Ishikawa (cell line): ENCODE results near the gene SLC4A3.
A peak's percentile ranks its signal among the peaks of the same experiment; 100 is the strongest.

Source experiments
- CEBPB ChIP-seq: IDR thresholded peaks from 2 replicates; pipeline ENCODE4 v1.6.1; 2012
- CREB1 ChIP-seq: IDR thresholded peaks from 2 replicates; pipeline ENCODE4 v1.6.1; 2012; ENCODE audit warnings: low read depth
- EGR1 ChIP-seq: IDR thresholded peaks from 2 replicates; pipeline ENCODE4 v1.6.1; 2012
- EP300 ChIP-seq: IDR thresholded peaks from 2 replicates; pipeline ENCODE4 v1.6.1; 2012; ENCODE audit warnings: borderline replicate concordance
- FOXM1 ChIP-seq: IDR thresholded peaks from 2 replicates; pipeline ENCODE4 v1.6.1; 2012; ENCODE audit warnings: low read depth, borderline replicate concordance
- MAX ChIP-seq: IDR thresholded peaks from 2 replicates; pipeline ENCODE4 v1.6.1; 2012
- NFIC ChIP-seq: IDR thresholded peaks from 2 replicates; pipeline ENCODE4 v1.6.1; 2012
- RAD21 ChIP-seq: IDR thresholded peaks from 2 replicates; pipeline ENCODE4 v1.6.1; 2012; ENCODE audit warnings: low read depth
- TAF1 ChIP-seq: IDR thresholded peaks from 2 replicates; pipeline ENCODE4 v1.6.1; 2012; ENCODE audit warnings: low read depth, mild to moderate bottlenecking
- TCF12 ChIP-seq: IDR thresholded peaks from 2 replicates; pipeline ENCODE4 v1.6.1; 2012; ENCODE audit warnings: low read depth
- TEAD4 ChIP-seq: IDR thresholded peaks from 2 replicates; pipeline ENCODE4 v1.6.1; 2012
- USF1 ChIP-seq: IDR thresholded peaks from 2 replicates; pipeline ENCODE4 v1.6.1; 2012
- YY1 ChIP-seq: IDR thresholded peaks from 2 replicates; pipeline ENCODE4 v1.6.1; 2012; ENCODE audit warnings: low read depth
- ZBTB7A ChIP-seq: IDR thresholded peaks from 2 replicates; pipeline ENCODE4 v1.6.1; 2012; ENCODE audit warnings: low read depth
- TF ChIP-seq, protein P1 (sequence below): IDR thresholded peaks from 2 replicates; pipeline ENCODE4 v1.6.1; 2012; ENCODE audit warnings: low read depth, mild to moderate bottlenecking

SLC4A3 gene

DNA sequence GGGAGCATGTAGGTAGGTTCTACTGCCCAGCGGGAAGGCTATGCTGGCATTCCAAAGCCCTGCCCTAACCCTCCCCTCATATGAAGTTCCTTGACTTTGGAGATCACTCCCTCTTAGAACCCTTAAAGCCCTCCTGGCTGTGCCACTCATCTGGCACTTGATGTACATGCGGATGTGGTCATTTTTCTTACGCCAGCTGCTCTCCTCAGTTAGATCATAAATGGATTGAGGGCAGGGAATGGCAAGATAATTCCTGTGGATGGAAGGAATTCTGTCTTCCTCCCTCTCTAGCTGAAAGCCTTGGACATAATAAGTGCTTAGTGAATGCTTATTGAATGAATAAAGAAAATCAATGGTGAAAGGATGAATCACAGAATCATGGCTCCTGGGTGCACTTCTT lies 51.6 kb downstream of the SLC4A3 start:
- TF ChIP-seq TCF12 (no peak), FOXM1 (no peak)

- no peak for TF ChIP-seq TCF12
These were observed 52.1 kb downstream of the SLC4A3 start for GRCh38 chr2:219679571-219679970.

DNA sequence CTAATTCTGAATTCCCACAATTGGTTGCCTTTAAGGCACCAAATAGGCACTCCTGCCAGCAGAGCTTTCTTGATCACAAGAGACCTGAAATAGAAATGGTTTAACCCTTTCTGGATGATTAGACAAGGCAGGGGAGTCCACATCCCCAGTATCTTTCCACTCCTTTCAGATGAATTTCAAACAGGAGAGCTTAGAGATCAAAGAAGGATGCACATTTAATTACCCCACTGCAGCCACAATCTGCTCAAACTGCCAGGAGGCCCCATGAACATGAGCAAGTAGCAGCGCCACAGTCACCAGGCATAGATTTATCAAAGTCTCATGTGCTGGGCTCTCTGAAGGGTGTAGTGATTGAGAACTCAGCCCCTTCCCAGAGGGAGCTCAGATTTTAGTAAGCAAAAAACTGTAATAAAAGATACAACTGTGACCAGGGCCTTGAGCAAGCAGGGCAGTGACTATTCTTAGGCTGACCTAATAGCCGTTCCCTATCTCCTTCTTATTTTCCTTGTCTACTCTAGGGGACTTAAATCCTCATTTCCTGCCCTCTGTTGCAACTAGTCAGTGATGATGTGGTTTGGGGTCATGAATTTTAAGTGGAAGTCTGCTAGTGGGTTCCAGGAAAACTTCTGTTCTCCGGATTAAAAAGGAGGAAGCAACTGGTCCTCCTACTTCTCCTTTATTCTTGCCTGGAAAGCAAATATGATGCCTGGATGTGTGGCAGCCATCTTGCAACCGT lies 53.7 kb downstream of the SLC4A3 start:
- TF ChIP-seq EGR1 (no peak), ZBTB7A (no peak), YY1 (no peak), NFIC (no peak), TCF12 (no peak), EP300 (no peak), TAF1 (no peak), MAX (no peak), USF1 (no peak), FOXM1 (no peak), RAD21 (no peak), CEBPB (no peak), CREB1 (no peak), TEAD4 (no peak)
- TF ChIP-seq, protein P1, sequence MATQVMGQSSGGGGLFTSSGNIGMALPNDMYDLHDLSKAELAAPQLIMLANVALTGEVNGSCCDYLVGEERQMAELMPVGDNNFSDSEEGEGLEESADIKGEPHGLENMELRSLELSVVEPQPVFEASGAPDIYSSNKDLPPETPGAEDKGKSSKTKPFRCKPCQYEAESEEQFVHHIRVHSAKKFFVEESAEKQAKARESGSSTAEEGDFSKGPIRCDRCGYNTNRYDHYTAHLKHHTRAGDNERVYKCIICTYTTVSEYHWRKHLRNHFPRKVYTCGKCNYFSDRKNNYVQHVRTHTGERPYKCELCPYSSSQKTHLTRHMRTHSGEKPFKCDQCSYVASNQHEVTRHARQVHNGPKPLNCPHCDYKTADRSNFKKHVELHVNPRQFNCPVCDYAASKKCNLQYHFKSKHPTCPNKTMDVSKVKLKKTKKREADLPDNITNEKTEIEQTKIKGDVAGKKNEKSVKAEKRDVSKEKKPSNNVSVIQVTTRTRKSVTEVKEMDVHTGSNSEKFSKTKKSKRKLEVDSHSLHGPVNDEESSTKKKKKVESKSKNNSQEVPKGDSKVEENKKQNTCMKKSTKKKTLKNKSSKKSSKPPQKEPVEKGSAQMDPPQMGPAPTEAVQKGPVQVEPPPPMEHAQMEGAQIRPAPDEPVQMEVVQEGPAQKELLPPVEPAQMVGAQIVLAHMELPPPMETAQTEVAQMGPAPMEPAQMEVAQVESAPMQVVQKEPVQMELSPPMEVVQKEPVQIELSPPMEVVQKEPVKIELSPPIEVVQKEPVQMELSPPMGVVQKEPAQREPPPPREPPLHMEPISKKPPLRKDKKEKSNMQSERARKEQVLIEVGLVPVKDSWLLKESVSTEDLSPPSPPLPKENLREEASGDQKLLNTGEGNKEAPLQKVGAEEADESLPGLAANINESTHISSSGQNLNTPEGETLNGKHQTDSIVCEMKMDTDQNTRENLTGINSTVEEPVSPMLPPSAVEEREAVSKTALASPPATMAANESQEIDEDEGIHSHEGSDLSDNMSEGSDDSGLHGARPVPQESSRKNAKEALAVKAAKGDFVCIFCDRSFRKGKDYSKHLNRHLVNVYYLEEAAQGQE, result no peak

DNA sequence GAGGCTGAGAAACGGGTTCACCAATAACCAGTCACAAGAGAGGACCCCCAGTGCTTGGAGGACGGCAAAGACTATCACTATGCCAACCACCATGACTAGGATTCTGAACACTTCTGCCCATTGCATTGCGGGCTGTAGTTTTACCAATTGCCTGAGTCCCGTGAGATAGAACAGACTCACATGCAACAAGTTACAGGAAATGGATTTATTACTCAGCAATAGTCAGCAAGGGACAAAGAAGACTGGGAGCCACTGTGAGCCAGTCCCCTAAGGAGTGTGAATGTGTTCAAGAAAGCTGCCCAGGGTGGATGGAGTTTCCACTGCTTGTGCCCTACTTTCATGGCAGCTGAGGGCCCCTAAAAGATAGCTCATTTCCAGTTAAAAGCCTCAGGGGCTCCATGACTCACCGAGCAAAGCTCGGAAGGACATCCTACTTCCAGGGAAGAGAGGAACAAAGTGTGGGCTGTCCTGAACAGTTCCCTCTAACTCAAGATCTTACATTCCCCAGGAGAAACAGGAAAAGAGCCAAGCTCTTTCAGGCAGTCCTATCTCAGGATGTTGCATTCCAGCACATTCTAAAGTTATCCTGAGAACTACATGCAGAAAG lies 54.4 kb downstream of the SLC4A3 start:
- TF ChIP-seq, protein P1, result no peak
- no peak for TF ChIP-seq RAD21
- TF ChIP-seq YY1, result no peak
- TF ChIP-seq EP300, result no peak
- no peak for TF ChIP-seq CREB1
- TF ChIP-seq FOXM1, result no peak
- no peak for TF ChIP-seq TEAD4
- TF ChIP-seq CEBPB, result no peak
- TF ChIP-seq EGR1, result no peak
- TF ChIP-seq MAX, result no peak
- no peak for TF ChIP-seq TAF1
- no peak for TF ChIP-seq USF1
- TF ChIP-seq ZBTB7A, result no peak
- TF ChIP-seq TCF12, result no peak
- TF ChIP-seq NFIC, result no peak

GRCh38 chr2:219684721-219685689 lies 57.6 kb downstream of the SLC4A3 start:
- no peak for TF ChIP-seq CREB1
- TF ChIP-seq MAX, result no peak
- peak; percentile 97 for TF ChIP-seq EGR1
